Activated CD8-positive, alpha-beta T cell treated with anti-CD3 and anti-CD28 coated beads for 36 hours (primary cell): Measurements from ENCODE around the gene TFEB. TPM values are rescaled to one million over a fixed set of nuclear protein-coding genes. Genes with fewer than 3 reads are reported as not detected.

ENCODE experiments used
- ATAC-seq: fragments of 200-7000 bp; cut with Tn5 transposase; one replicate; pipeline ENCODE4 v1.10.0; 2021; ENCODE audit warnings: mild to moderate bottlenecking, moderate library complexity
- CTCF ChIA-PET: fragments of 350-600 bp; sonication (Branson Sonifier 250); formaldehyde crosslinking; loops from one replicate; lab custom pipeline; 2021; ENCODE audit warnings: antibody characterized with exemption; lab: Charles Lee
- POLR2A ChIA-PET: fragments of 350-600 bp; sonication (Branson Sonifier 250); formaldehyde crosslinking; loops from one replicate; lab custom pipeline; 2021; ENCODE audit warnings: antibody characterized with exemption; lab: Charles Lee
- DNase-seq: peaks from one replicate; pipeline ENCODE4 v3.0.0-alpha.2; 2020
- H3K27ac Mint-ChIP-seq: one replicate; pipeline ENCODE4 v1.8.0; 2021; ENCODE audit warnings: mild to moderate bottlenecking, mixed read lengths
- H3K27me3 Mint-ChIP-seq: one replicate; pipeline ENCODE4 v1.8.0; 2021; ENCODE audit warnings: mixed read lengths
- H3K36me3 Mint-ChIP-seq: one replicate; pipeline ENCODE4 v1.8.0; 2021; ENCODE audit warnings: low read depth, mixed read lengths
- H3K4me1 Mint-ChIP-seq: one replicate; pipeline ENCODE4 v1.8.0; 2021; ENCODE audit warnings: low read depth, mixed read lengths
- H3K4me3 Mint-ChIP-seq: one replicate; pipeline ENCODE4 v1.8.0; 2021; ENCODE audit warnings: mild to moderate bottlenecking, moderate library complexity, mixed read lengths
- H3K9me3 Mint-ChIP-seq: one replicate; pipeline ENCODE4 v1.8.0; 2021; ENCODE audit warnings: mixed read lengths
- intact Hi-C: fragments of 100-400 bp; cut with micrococcal nuclease; formaldehyde crosslinking; loops from one replicate; pipeline ENCODE4 v1.10.0; 2022
- total RNA-seq, 2 experiments: library from RNA; stranded (reverse); gene quantifications; one replicate each; pipeline ENCODE4 v1.2.3, GENCODE V29; 2021
- TF ChIP-seq, protein P1 (sequence below): fragments of 200-600 bp; IDR thresholded peaks from one replicate; pipeline ENCODE4 v1.8.0; 2022; ENCODE audit warnings: antibody characterized with exemption, mild to moderate bottlenecking

The TFEB gene
- total RNA-seq, 2 experiments from 2014 or later, result 14.6 to 15.9 TPM

- TF ChIP-seq, protein P1, sequence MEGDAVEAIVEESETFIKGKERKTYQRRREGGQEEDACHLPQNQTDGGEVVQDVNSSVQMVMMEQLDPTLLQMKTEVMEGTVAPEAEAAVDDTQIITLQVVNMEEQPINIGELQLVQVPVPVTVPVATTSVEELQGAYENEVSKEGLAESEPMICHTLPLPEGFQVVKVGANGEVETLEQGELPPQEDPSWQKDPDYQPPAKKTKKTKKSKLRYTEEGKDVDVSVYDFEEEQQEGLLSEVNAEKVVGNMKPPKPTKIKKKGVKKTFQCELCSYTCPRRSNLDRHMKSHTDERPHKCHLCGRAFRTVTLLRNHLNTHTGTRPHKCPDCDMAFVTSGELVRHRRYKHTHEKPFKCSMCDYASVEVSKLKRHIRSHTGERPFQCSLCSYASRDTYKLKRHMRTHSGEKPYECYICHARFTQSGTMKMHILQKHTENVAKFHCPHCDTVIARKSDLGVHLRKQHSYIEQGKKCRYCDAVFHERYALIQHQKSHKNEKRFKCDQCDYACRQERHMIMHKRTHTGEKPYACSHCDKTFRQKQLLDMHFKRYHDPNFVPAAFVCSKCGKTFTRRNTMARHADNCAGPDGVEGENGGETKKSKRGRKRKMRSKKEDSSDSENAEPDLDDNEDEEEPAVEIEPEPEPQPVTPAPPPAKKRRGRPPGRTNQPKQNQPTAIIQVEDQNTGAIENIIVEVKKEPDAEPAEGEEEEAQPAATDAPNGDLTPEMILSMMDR, result no peak
- Mint-ChIP-seq H3K4me1 (no peaks in the 10 kb centered on the region), H3K9me3 (no peaks in the 10 kb centered on the region), H3K4me3 (no peak overlapping the region), H3K27me3 (peaks cover 3% of the 10 kb centered on the region), H3K27ac (no peak overlapping the region), H3K36me3 (no peaks in the 10 kb centered on the region)
- ChIA-PET CTCF (no interaction called here), POLR2A (no interaction called here)
- DNase-seq (no peak), ATAC-seq (no peak)
- intact Hi-C loops, result no loop called here
Measured at GRCh38 chr6:41651246-41651961, 84.0 kb downstream of the TFEB start.

GRCh38 chr6:41650120-41650519 lies 85.3 kb downstream of the TFEB start:
- intact Hi-C loops, result no loop called here
- no peaks in the 10 kb centered on the region for H3K9me3 Mint-ChIP-seq
- peaks cover 1% of the 10 kb centered on the region for H3K27me3 Mint-ChIP-seq
- CTCF ChIA-PET, result no interaction called here
- H3K4me1 Mint-ChIP-seq, result no peaks in the 10 kb centered on the region
- no peak overlapping the region for H3K27ac Mint-ChIP-seq
- POLR2A ChIA-PET, result no interaction called here
- ATAC-seq (no peak), DNase-seq (no peak)
- no peak overlapping the region for H3K4me3 Mint-ChIP-seq
- H3K36me3 Mint-ChIP-seq, result no peaks in the 10 kb centered on the region
- TF ChIP-seq, protein P1, result no peak

GRCh38 chr6:41649596-41649995 lies 85.8 kb downstream of the TFEB start:
- Mint-ChIP-seq H3K27ac (no peak overlapping the region), H3K4me1 (no peaks in the 10 kb centered on the region), H3K36me3 (no peaks in the 10 kb centered on the region), H3K9me3 (no peaks in the 10 kb centered on the region), H3K27me3 (peaks cover 1% of the 10 kb centered on the region), H3K4me3 (no peak overlapping the region)
- ATAC-seq, result no peak
- POLR2A ChIA-PET, result no interaction called here
- DNase-seq, result no peak
- intact Hi-C loops, result no loop called here
- CTCF ChIA-PET, result no interaction called here
- TF ChIP-seq, protein P1, result no peak

- Mint-ChIP-seq H3K36me3 (no peaks in the 10 kb centered on the region), H3K4me3 (no peak overlapping the region), H3K4me1 (no peaks in the 10 kb centered on the region), H3K27ac (no peak overlapping the region), H3K27me3 (peaks cover 1% of the 10 kb centered on the region), H3K9me3 (no peaks in the 10 kb centered on the region)
- TF ChIP-seq, protein P1, result no peak
- intact Hi-C loops, result no loop called here
- ATAC-seq (no peak), DNase-seq (no peak)
- ChIA-PET POLR2A (no interaction called here), CTCF (no interaction called here)
Measured at GRCh38 chr6:41648921-41649320, 86.5 kb downstream of the TFEB start.

GRCh38 chr6:41648070-41648585 lies 87.3 kb downstream of the TFEB start:
- no peaks in the 10 kb centered on the region for H3K36me3 Mint-ChIP-seq
- peaks cover 1% of the 10 kb centered on the region for H3K27me3 Mint-ChIP-seq
- no peak overlapping the region for H3K4me3 Mint-ChIP-seq
- CTCF ChIA-PET, result interaction anchor here (1.2 to 1.5 kb wide), 2 partner anchors 34 to 42 kb away, joined by 4 read pairs; no protein-coding TSS in a partner anchor
- POLR2A ChIA-PET, result no interaction called here
- DNase-seq (no peak), ATAC-seq (no peak)
- TF ChIP-seq, protein P1, result no peak
- intact Hi-C loops, result no loop called here
- H3K27ac Mint-ChIP-seq, result no peak overlapping the region
- no peaks in the 10 kb centered on the region for H3K4me1 Mint-ChIP-seq
- H3K9me3 Mint-ChIP-seq, result no peaks in the 10 kb centered on the region
